Kidney tubule cell (primary cell): Measurements from ENCODE around the gene CCDC142.
A peak's percentile ranks its signal among the peaks of the same experiment; 100 is the strongest.

Experiments used
- DNase-seq: peaks from one replicate; pipeline ENCODE4 v3.0.0-alpha.2; 2018; ENCODE audit warnings: low spot score

Gene CCDC142

GRCh38 chr2:74514368-74515270, 31.8 kb upstream of the CCDC142 start, which contains the start of gene TLX2:
TSS of gene TLX2 (plus strand) at chr2:74514450. CDS start at chr2:74514807, 357 bp downstream.
- no peak for DNase-seq

DNA sequence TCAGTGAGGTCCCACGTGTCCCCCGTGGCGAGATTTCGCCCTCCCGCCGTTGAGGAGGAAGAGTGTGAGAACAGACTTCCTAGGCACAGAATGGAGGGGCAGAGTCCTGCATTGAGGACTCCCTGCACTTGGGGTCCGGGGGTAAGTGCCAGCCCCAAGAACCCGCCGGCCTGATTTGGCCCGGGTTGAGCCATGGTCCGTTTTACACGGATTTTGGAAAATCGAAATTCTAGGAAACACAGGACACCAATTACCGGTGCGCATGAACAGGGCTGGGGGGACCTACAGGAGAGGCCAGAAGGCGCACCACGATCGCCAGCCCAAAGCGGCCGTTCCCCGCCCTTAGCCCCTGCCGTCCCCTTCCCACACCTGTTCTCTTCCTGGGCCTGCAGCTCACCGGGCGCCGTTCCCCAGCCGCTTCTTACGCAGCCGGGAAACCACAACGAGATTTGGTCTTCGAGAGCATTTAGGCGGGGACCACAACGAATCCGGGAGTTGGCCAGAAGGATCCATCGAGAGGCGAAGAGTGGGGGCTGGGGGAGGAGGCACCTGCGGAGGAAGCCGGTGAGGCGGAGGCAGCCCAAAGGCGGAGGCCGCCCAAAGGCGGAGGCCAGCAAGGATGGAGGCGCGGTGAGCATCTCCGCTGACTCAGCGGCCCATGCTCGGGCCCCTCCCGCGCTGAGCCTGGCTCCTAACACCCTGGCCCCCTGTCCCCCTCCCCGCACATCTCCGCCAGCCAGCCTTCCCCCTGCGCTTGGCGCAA, 31.0 kb upstream of the CCDC142 start:
- no peak for DNase-seq

DNA sequence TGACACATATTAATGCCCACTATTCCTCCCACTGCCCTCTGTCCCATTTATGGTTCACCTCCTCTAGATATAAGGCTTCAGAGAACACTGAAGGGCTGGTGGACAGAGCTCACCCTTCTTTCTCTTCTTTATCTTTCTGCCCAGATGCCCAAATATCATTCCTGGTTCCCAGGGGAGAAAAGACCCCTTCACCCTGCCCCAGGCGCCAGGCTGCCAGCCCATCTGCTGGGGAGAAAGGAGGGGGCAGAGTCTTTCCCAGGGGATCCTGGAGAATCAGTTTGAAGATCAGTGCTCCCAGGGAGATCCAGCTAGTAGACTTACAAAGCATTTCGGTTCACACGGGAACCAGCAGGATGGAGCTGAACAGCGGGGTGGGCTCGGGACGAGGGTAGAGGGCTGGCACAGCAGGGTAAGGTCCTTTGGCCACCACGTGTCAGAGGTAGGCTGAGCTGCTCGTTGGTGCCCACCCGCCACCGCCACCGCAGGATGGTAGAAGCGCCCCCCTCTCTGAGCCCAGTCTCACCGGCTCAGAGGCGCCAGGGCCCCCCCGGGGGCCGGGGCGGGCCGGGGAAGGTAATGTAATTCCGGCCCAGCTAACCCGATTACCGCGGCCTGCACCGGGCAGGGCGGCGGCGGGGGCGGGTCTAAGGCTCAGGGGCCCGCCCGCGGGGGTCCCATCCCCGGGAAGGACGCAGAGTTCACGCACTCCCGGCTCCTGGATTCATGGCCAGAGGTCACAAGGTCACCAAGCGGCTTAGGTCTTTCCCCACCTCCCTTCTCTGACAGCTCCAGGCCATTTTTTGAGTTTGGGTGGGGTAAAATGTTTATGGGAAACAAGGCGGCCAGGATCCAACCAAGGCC, 30.2 kb upstream of the CCDC142 start:
- DNase-seq: no peak

DNA sequence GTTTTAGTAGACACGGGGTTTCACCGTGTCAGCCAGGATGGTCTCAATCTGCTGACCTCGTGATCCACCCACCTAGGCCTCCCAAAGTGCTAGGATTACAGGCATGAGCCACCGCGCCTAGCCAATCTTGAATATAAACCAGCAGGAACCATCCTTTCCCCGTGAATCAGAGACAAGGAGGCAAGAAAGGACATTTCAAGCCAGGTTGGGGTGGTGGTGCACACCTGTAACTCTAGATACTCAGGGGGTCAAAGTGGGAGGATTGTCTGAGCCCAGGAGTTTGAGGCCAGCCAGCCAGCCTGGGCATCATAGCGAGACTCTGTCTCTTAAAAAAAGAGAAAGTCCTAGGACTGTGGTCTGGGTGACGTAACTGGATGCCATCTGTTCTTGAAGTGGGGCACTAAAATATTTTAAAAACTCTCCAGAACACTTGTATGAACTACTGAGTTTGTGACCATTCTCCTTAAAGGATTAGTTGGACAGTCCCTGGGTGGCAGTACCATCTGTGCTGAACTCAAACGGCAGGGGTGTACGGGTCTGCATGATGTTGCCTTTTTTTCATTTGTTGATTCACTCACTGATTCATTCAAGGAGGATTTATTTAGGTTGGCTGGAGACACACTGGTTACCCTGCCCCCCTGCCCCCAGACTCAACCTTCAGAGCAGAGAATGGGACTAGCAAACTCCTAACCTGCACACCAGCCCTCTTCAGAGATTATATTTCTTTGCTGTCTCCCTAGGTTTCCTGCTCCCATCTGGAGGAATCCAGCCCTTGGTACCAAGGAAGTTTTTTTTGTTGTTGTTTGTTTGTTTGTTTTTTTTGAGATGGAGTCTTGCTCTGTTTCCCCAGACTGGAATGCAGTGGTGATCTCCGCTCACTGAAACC, 28.5 kb upstream of the CCDC142 start:
- DNase-seq: no peak

DNA sequence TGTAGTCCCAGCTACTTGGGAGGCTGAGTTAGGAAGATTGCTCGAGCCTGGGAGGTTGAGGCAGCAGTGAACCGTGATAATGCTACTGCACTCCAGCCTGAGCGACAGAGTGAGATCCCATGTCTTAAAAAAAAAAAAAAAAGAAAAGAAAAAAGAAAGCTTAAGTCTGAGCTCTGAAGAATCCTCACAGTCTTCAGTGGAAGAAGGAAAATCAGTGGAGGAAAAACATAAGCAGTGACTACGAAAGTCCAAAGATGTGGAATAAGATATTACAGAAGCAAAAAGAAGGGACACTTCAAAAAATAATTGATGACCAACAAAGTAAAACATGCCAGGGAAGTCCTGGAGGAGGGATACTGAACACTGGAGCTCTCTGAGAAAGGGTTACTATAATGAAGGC, 27.5 kb upstream of the CCDC142 start:
- DNase-seq: no peak

DNA sequence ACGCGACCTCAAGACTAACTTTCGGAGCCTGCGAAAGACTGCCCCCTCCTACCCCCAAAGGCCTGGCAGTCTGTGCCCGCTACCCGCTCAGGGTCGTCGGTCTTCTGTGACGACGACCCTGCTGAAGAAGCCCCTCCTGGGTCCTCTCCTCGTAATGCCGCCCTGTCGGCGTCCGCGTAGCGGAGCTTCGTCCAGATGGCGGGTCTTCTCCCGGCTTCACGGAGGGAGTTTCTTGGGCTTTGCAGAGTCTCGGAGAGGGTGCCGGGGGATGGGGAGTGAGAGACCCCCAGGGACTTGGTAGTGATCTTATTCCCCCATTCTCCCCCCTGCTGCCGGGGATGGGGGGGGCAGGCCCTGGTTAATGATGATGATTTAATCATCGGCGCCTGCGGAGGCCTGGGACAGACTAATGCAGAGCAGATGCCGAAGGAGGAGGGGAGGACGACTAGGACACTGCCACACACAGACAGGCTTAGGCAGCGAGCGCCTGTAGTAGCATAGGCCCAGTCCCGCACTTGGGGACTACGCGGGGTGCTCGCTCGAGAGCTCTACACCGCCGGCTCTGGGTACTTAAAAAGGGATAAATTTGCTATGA, 25.2 kb upstream of the CCDC142 start:
- peak; percentile 61 for DNase-seq

- peak; percentile 98 for DNase-seq
Measured at GRCh38 chr2:74507145-74507925, 24.5 kb upstream of the CCDC142 start, which contains the start of gene PCGF1. TSS of gene PCGF1 (minus strand) at chr2:74507695. CDS start at chr2:74507668, 27 bp downstream.

DNA sequence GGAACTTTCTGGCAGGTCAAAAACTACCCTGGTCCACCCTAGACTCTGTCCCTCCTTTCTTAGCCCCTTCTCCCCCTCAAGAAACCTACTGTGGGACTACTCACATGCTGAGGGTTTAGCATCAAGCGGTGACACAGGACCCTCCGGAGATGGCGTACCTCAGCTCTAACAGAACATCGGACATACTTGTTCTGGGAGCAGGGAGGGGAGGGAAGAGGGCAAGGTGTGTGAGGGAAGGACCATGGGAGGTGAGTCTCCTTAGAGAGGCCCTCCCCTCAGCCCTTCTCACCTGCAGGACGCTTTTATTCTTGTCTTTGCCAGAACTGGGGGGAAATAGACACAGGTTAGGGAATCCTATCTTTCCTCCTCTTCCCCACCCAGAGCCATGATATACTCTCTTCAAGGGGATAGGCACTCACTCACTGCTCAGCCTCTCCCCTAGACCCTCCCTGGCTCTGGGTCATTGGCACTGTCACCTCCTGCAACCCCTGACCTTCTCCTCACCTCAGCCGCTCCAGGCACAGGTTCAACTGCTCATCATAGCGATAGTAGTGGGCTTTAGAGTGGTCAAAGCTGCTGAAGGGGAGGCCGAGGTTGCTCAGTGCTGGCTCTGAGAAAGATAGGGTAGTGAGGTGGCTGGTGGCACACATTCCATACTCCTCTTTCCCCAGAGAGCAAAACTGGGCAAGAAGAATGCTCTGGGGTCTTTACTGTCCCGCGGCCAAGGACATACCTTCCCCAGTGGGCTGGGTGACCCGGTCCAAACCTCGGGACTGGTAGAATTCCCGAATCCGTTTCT, 22.8 kb upstream of the CCDC142 start:
- no peak for DNase-seq

DNA sequence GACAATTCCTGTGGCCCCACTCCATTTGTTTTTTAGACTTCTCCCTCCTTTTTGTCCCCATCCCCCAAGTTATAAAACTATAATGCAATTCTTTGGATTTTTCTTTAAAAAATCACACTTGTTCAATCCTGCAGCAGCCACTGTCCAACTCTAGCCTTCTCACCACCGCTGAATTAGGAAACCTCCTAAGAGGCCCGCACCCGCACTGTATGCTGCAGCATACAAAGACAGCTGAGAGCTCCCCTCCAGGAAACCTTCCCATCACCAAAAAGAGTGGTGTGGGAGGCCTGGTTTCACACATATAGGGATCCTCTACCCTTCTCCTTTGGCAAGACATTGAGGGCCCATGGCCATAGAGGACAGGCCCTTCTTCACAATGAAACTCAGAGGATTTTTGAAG, 21.8 kb upstream of the CCDC142 start:
- no peak for DNase-seq

DNA sequence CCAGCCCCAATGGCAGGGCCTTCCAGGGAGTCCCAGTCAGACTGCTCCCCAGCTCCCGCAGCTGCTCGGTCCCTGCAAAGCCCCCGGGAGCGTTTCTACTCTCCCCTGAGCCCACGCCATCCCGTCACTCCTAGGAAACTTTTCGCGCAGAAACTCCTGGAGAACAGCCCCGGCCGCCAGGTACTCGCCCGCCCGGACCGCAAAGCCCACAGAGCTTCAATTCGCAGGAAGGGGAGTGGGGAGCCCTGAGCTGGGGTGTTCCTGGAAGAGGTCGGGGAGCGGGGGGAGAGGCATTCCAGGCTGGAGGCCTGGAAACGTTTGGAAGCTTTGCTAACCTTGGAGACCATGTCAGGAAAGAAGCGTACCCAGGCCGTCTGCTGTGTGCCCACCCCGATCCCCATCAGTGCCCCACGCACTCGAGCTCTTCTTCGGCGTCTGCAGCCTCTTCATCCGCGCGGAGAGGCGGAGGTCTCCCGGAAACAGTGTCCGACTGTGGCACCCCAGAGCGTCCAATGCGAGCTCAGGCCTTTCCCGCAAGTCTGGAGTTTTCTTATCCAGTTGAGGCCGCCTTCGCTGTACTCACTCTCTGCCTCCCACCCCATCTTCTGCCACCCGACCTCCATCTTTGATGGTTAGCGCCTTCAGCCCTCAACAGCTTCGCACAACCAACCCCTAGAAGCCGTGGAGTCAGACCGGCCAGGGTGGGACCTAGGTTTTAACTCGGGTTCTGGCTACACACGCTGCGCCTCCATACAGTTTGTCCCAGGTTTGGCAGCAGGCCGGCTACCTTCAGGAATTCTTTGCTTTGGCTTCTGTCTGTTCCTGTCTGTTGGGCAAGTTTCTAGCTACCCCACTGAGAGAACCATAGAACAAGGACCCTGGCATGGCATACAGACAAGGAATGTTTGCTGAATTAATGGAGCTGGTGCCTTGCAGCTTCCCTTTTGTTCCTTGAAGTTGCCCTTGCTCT, 21.0 kb upstream of the CCDC142 start:
- no peak for DNase-seq

DNA sequence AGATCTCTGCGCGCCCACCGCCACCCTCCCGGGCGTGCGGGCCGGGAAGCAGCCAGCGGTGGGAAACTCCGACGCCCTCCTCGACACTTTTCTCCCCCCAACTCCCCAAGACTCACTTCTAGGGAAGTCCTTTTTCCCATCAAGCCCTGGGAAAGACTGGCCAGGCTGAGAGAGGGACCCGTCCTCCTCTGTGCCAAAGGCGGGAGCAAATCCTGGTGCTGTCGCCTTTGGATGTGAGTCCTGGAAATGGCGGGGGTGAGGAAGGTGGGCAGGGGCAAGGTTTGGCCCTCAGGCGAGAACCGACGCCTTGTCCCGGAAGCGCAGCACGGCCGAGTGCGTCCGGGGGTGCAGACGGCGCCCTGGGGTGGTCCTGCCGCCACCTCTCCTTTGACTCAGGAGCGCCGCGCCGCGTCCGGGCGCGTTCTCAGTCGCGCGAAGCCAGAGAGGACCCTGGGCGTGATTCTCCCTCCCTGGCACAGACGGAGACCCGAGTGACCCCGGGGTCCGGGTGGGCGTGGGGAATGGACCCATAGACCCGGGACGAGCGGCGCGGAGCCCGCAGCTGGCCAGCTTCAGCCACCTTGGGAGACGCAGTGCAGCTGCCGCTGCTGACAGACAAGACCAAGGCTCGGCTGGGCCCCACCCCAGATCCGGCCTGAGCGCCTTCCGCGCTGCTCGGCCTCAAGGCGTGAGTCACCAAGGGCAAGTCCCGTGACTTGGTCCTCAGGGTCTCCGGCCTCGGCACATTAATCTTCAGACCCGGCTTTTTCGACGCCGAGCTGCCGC, 20.1 kb upstream of the CCDC142 start:
- peak; percentile 83 for DNase-seq

DNA sequence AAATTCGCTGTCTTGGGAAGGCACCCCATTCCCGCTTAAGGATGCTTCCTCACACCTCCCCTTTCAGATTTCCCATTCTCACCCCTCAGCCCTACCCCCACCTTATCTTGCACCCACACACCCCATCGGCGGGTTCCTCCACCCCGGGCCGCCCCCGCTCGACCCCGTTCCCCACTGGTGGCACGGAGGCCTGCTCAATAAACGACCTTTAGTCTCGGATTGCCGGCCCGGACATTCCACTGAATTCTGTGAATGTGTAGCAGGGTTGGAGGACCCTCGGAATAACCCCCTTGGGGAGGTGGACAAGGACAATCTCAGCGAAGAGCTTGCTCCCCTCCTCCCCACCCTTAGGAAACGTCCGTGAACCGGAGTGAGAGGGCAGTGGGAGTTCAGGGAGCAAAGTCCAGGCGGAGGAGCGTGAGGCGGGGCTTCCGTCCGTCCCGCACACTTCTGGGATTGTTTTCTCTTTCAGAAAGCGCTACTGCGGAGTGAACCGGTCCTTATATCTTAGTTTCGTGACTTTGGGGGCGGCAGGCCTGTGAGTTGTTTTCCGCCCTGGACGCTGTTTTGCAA, 19.4 kb upstream of the CCDC142 start:
- DNase-seq: no peak

DNA sequence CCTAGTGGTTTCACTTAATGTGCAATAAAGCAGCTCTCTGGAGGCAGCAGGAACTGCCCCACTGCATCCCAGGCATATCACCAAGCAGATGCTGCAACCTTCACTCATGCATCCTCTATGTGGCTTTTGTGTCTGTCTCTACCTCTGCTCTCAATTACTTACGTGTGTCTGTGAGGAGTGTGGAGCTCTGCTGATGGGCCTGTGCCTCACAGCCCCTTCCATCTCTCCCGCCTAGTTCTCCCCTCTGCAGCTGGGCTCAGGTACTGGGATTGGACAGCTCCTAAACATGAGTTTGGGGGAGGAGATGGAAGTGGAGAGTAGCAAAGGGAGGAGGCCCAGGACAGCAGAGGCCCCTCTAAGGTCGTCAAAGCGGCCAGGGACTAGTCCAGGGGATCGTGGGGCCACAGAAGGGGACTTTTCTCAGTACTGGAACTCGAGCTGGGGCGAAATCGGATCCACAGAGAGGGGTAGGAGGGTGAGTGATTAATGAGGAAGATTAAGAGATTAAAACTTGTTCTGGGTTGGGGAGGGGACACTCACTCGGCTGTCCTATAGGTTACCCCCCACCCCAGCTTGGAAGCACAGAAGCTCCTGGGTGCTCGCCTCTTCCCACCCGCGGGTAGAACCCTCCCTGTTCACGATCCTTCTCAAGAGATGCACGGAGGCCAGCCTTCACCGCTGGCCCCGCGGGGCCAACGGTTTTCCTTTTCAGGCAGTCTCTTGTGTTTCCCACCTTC, 18.7 kb upstream of the CCDC142 start:
- no peak for DNase-seq

GRCh38 chr2:74500578-74500946, 17.8 kb upstream of the CCDC142 start:
- DNase-seq: no peak

DNA sequence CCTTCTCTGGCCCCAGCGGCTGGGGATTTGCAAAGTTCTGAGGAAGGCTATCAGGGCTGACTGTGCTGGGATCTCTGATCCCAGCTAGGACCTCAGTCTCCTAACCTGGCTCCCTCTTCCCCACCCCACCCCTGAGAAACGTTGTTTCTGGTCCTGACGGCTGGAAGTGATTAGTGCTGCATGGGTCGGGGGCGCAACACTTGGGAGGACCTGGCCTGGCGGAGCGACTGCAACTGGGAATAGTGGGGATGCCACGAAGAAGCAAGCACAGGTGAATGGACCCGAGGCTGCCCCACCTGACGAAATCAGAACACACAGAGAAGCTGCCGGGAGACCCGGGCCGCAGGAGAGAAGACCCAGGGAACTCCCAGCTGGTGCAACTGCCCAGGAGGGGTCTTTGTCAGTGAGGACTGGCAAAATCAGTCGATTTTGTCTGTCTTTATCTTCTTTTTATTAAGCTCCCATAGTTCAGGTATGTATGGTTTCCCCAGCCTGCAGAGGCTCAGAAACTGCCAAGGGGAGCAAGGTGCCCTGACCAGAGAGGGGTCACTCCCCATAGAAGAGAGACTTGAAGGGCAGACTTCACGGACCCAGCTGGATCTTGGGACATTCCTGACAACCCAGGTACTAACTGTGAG, 17.3 kb upstream of the CCDC142 start:
- no peak for DNase-seq
